H9 (cell line): ENCODE measurements around the gene TK1. TPM values are rescaled to one million over a fixed set of nuclear protein-coding genes. Genes with fewer than 3 reads are reported as not detected.

Experiments used
- DNase-seq: peaks from one replicate; pipeline ENCODE4 v3.0.0-alpha.2; 2017
- H2AFZ ChIP-seq: one replicate; pipeline ENCODE4 v1.6.1; 2013; ENCODE audit warnings: mild to moderate bottlenecking, low read length, control low read depth, moderate library complexity
- H2AK5ac ChIP-seq: 2 replicates; pipeline ENCODE4 v1.6.1; 2013; ENCODE audit warnings: low read length, control low read depth, mixed read lengths; ENCODE audit not compliant: insufficient read length
- H2BK120ac ChIP-seq: one replicate; pipeline ENCODE4 v1.6.1; 2013; ENCODE audit warnings: low read depth, mild to moderate bottlenecking, low read length, control low read depth, inconsistent platforms; ENCODE audit not compliant: poor library complexity, severe bottlenecking
- H2BK12ac ChIP-seq: 2 replicates; pipeline ENCODE4 v1.6.1; 2013; ENCODE audit warnings: low read length, control low read depth, mixed read lengths, low read depth; ENCODE audit not compliant: insufficient read length
- H2BK15ac ChIP-seq: 2 replicates; pipeline ENCODE4 v1.6.1; 2013; ENCODE audit warnings: low read depth, low read length, control low read depth
- H2BK20ac ChIP-seq: one replicate; pipeline ENCODE4 v1.6.1; 2013; ENCODE audit warnings: low read depth, mild to moderate bottlenecking, low read length, control low read depth, inconsistent platforms; ENCODE audit not compliant: poor library complexity, severe bottlenecking
- H2BK5ac ChIP-seq: 2 replicates; pipeline ENCODE4 v1.6.1; 2013; ENCODE audit warnings: low read length, control low read depth, mixed read lengths; ENCODE audit not compliant: insufficient read length
- H3K14ac ChIP-seq: 2 replicates; pipeline ENCODE4 v1.6.1; 2013; ENCODE audit warnings: low read length, control low read depth; ENCODE audit not compliant: insufficient read depth
- H3K18ac ChIP-seq: 2 replicates; pipeline ENCODE4 v1.6.1; 2013; ENCODE audit warnings: low read depth, mild to moderate bottlenecking, mixed read lengths, low read length, control low read depth; ENCODE audit not compliant: insufficient read length
- H3K23ac ChIP-seq: 2 replicates; pipeline ENCODE4 v1.6.1; 2013; ENCODE audit warnings: low read length, control low read depth, mixed read lengths, low read depth; ENCODE audit not compliant: insufficient read length
- H3K23me2 ChIP-seq: 2 replicates; pipeline ENCODE4 v1.6.1; 2013; ENCODE audit warnings: low read depth, mild to moderate bottlenecking, mixed read lengths, low read length, control low read depth; ENCODE audit not compliant: insufficient read length, poor library complexity, severe bottlenecking
- H3K27ac ChIP-seq: 2 replicates; pipeline ENCODE4 v1.5.1; 2013; ENCODE audit warnings: low read length, control low read depth, mixed read lengths, low read depth; ENCODE audit not compliant: insufficient read length
- H3K27me3 ChIP-seq: 2 replicates; pipeline ENCODE4 v1.6.1; 2013; ENCODE audit warnings: low read length, control low read depth, inconsistent platforms; ENCODE audit not compliant: insufficient read depth
- H3K4ac ChIP-seq: 2 replicates; pipeline ENCODE4 v1.6.1; 2013; ENCODE audit warnings: low read depth, mild to moderate bottlenecking, control low read depth, inconsistent platforms, low read length, moderate library complexity
- H3K4me1 ChIP-seq: 2 replicates; pipeline ENCODE4 v1.6.1; 2013; ENCODE audit warnings: low read length, control low read depth, inconsistent platforms; ENCODE audit not compliant: insufficient read depth
- H3K4me2 ChIP-seq: 2 replicates; pipeline ENCODE4 v1.6.1; 2013; ENCODE audit warnings: low read length, control low read depth, mixed read lengths; ENCODE audit not compliant: insufficient read length, insufficient read depth
- H3K56ac ChIP-seq: 2 replicates; pipeline ENCODE4 v1.6.1; 2013; ENCODE audit warnings: low read depth, mild to moderate bottlenecking, mixed read lengths, low read length, control low read depth; ENCODE audit not compliant: insufficient read length
- H3K79me1 ChIP-seq: 2 replicates; pipeline ENCODE4 v1.6.1; 2013; ENCODE audit warnings: low read depth, mild to moderate bottlenecking, moderate library complexity, low read length, control low read depth, inconsistent platforms; ENCODE audit not compliant: insufficient read depth, poor library complexity, severe bottlenecking
- H3K79me2 ChIP-seq: 2 replicates; pipeline ENCODE4 v1.6.1; 2013; ENCODE audit warnings: low read length, control low read depth, inconsistent platforms; ENCODE audit not compliant: insufficient read depth
- H3K9ac ChIP-seq: 2 replicates; pipeline ENCODE4 v1.6.1; 2013; ENCODE audit warnings: low read length, control low read depth, mixed read lengths; ENCODE audit not compliant: insufficient read length; ENCODE audit errors: extremely low read depth
- H3K9me3 ChIP-seq: one replicate; pipeline ENCODE4 v1.6.1; 2013; ENCODE audit warnings: low read depth, low read length, inconsistent platforms; ENCODE audit not compliant: control insufficient read depth
- H3T11ph ChIP-seq: one replicate; pipeline ENCODE4 v1.6.1; 2013; ENCODE audit warnings: mild to moderate bottlenecking, low read length, control low read depth, inconsistent platforms
- H4K20me1 ChIP-seq: one replicate; pipeline ENCODE4 v1.6.1; 2013; ENCODE audit not compliant: control insufficient read depth, insufficient read length, insufficient read depth
- H4K5ac ChIP-seq: 2 replicates; pipeline ENCODE4 v1.6.1; 2013; ENCODE audit warnings: low read depth, mild to moderate bottlenecking, mixed read lengths, low read length, control low read depth; ENCODE audit not compliant: insufficient read length
- H4K8ac ChIP-seq: replicated peaks from 2 replicates; pipeline ENCODE4 v1.6.1; 2013; ENCODE audit warnings: low read length, control low read depth, mixed read lengths, low read depth; ENCODE audit not compliant: insufficient read length
- H4K91ac ChIP-seq: 2 replicates; pipeline ENCODE4 v1.6.1; 2013; ENCODE audit warnings: low read depth, mild to moderate bottlenecking, moderate library complexity, mixed read lengths, low read length, control low read depth; ENCODE audit not compliant: insufficient read length
- H3K27ac Mint-ChIP-seq, 3 experiments: 2 replicates in 2 of 3; 3 replicates in 1 of 3; pipeline ENCODE4 v1.8.0; 2020 to 2021; ENCODE audit warnings: mixed read lengths in 3 of 3, mild to moderate bottlenecking in 1 of 3, moderate library complexity in 1 of 3
- H3K27me3 Mint-ChIP-seq: 2 replicates; pipeline ENCODE4 v1.8.0; 2021; ENCODE audit warnings: low read depth, mild to moderate bottlenecking, moderate library complexity, mixed read lengths
- H3K36me3 Mint-ChIP-seq, 3 experiments: 2 replicates in 2 of 3; 3 replicates in 1 of 3; pipeline ENCODE4 v1.8.0; 2020 to 2021; ENCODE audit warnings: low read depth in 3 of 3, mixed read lengths in 3 of 3; ENCODE audit not compliant: insufficient read depth in 1 of 3
- H3K4me1 Mint-ChIP-seq, 2 experiments: 2 replicates each; pipeline ENCODE4 v1.8.0; 2020; ENCODE audit warnings: mixed read lengths in 2 of 2
- H3K4me3 Mint-ChIP-seq, 2 experiments: 2 replicates in 1 of 2; 3 replicates in 1 of 2; pipeline ENCODE4 v1.8.0; 2020 to 2021; ENCODE audit warnings: mild to moderate bottlenecking in 2 of 2, mixed read lengths in 2 of 2, moderate library complexity in 1 of 2
- H3K9me3 Mint-ChIP-seq, 2 experiments: 2 replicates in 1 of 2; 3 replicates in 1 of 2; pipeline ENCODE4 v1.8.0; 2020; ENCODE audit warnings: mild to moderate bottlenecking in 2 of 2, mixed read lengths in 2 of 2, moderate library complexity in 1 of 2
- CTCF ChIP-seq: fragments of 200-600 bp; sonication (generic); conservative IDR thresholded peaks from 3 replicates; pipeline ENCODE4 v1.8.0; 2021; ENCODE audit warnings: antibody characterized with exemption, mild to moderate bottlenecking
- WGBS: extraction: QIAGEN DNeasy Blood & Tissue Kit; methylation state at CpG from one replicate; pipeline ENCODE4 v1.1.7; 2013; ENCODE audit warnings: missing lambda C conversion rate, low lambda C conversion rate, mixed read lengths; ENCODE audit not compliant: insufficient read length; ENCODE audit errors: extremely low coverage; 5-methylcytosine and 5-hydroxymethylcytosine counted together
- total RNA-seq: library from RNA; stranded (reverse); gene quantifications from 2 replicates; pipeline ENCODE4 v1.2.1, GENCODE V29; 2021

TK1 gene
- total RNA-seq, 1 experiment from 2014 or later: 95.8 TPM

- Histone ChIP-seq H4K20me1 (peaks cover 4% of the 10 kb centered on the region), H3K56ac (no peak overlapping the region), H3K23me2 (no peaks in the 10 kb centered on the region), H3K14ac (no peak overlapping the region), H4K8ac (no peak overlapping the region), H2BK15ac (no peak overlapping the region), H3K4me2 (no peak overlapping the region), H2BK20ac (no peak overlapping the region), H3K79me1 (no peaks in the 10 kb centered on the region), H2AK5ac (no peak overlapping the region), H3K9ac (no peak overlapping the region), H3K9me3 (no peaks in the 10 kb centered on the region), H3K27ac (no peak overlapping the region), H2BK12ac (no peak overlapping the region), H4K91ac (no peak overlapping the region), H3K4ac (no peak overlapping the region), H3K23ac (no peak overlapping the region), H3K79me2 (no peaks in the 10 kb centered on the region), H3T11ph (no peak overlapping the region), H4K5ac (no peak overlapping the region), H3K18ac (no peak overlapping the region), H2BK5ac (no peak overlapping the region), H3K4me1 (no peaks in the 10 kb centered on the region; the same call in 1 of the 2 replicates), H2BK120ac (no peak overlapping the region), H3K27me3 (no peaks in the 10 kb centered on the region), H2AFZ (no peak overlapping the region)
- H3K4me3 Mint-ChIP-seq: peak overlapping the region in 1 of 2 experiments; percentile 1; a peak in 1 of 5 replicates
- H3K36me3 Mint-ChIP-seq: peaks cover 17 to 46% (median 31%) of the 10 kb centered on the region in 3 experiments
- H3K27me3 Mint-ChIP-seq: no peaks in the 10 kb centered on the region; the same call in 1 of the 2 replicates
- no peak for TF ChIP-seq CTCF
- H3K4me1 Mint-ChIP-seq: peaks cover 32 to 53% of the 10 kb centered on the region in 2 experiments
- WGBS: no CpG with 5 or more reads among the region's 31 CpGs
- H3K27ac Mint-ChIP-seq: peak overlapping the region in 1 of 3 experiments; percentile 77; a peak in 2 of 7 replicates
- no peaks in the 10 kb centered on the region for H3K9me3 Mint-ChIP-seq
- DNase-seq: no peak
These were observed 15.9 kb downstream of the TK1 start for GRCh38 chr17:78170692-78171590.
